GM18505 (cell line): ENCODE data around the gene ENO4.

Experiments
- ATAC-seq: cut with Tn5 transposase; IDR thresholded peaks from one replicate; pipeline ENCODE4 v1.9.1; 2021; ENCODE audit not compliant: unreplicated experiment
- POLR2A ChIP-seq: IDR thresholded peaks from 4 replicates; pipeline ENCODE4 v1.6.1; 2011; ENCODE audit warnings: borderline replicate concordance; ENCODE audit not compliant: insufficient read depth, insufficient read length; ENCODE audit errors: extremely low read depth

Gene ENO4

DNA sequence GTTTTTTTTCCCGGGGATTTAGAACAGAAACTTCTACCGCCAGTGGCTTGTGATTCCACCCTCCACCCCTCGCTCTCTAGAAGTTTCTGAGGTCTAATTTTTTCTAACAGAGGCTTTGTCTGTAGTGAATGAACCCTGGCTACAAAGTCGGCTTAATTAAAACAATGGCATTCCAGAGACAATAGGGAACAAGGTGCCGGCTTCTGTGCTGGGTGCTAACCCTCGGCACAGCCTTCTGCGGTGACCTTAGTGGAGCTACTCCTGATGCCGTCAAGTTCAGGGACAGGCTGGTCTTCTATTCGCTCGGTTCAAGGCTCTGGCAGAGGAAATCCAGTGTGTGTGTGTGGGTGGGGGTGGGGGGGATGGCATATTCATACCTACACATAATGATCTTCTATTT, 32.1 kb upstream of the ENO4 start:
- no peak for TF ChIP-seq POLR2A
- no peak for ATAC-seq

DNA sequence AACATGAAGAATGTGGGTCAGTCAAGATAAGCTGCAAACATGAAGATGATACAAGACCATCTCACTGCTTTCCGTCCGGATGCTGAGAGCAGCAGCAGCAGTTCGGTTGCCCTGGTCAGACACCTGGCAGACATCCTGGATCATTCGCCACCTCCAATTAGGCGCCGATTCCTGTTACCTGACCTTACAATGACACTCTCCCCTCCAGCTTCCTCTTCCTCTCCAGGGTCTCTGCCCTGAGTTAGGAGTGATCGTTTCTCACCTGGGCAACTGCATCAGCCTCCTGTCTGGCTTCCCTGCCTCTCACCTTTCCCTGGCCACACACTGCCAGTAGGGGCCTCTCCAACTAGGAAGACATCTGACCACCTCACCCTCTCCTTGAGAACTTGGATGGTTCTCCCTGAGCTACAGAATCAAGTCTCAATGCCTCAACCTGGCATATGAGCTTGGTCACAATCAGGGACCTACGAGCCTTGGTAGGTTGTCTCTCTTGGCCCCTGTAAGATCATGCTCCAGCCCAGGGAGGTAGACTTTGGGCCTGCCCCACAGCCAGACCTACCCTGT, 31.4 kb upstream of the ENO4 start:
- no peak for ATAC-seq
- TF ChIP-seq POLR2A, result no peak

DNA sequence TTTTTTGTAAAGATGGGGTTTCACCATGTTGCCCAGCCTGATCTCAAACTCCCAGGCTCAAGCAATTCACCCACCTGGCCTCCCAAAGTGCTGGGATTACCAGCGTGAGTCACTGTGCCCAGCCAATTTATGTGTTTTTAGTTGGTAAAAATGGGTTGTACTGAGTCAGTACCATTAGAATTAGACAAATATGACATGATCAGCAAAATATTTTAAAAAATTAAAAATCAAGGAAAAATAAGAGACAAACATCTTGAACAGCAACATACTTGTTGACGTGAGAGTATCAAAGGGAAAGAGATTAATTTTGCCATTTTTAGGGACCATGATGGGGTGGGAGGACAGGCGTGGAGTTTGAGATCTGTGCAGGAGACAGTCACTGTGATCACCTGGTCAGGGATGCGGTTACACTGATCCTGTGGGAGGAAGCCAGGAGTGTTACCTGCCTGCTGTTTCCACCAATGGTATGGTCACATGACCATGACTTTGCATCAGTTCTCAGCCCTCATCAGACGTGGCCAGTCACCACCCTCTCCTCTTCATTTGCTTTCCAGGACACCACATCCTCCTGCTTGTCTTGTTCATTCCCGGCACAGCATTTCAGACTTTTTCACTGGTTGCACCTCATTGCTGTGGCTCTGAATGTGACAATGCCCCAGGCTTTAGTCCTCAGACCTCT, 29.2 kb upstream of the ENO4 start:
- no peak for TF ChIP-seq POLR2A
- no peak for ATAC-seq

DNA sequence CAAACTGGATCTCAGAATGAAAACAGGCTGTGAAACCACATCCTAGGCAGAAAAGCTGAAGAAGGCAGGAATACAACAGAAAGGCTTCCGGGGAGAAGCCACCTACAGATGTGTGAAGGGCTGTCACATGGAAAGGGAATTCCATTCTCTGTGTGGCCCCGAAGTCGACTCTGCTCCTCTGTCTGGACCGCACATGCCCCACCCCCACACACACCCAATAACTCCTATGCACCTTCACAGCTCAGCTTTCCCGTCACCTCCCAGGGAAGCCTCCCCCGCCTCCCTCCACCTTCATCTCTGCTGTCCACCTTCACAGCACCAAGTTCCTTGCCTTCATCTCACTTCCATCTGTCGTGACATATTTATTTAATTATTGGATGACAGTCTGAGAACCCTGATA, 23.4 kb upstream of the ENO4 start:
- ATAC-seq, result no peak
- TF ChIP-seq POLR2A, result no peak

DNA sequence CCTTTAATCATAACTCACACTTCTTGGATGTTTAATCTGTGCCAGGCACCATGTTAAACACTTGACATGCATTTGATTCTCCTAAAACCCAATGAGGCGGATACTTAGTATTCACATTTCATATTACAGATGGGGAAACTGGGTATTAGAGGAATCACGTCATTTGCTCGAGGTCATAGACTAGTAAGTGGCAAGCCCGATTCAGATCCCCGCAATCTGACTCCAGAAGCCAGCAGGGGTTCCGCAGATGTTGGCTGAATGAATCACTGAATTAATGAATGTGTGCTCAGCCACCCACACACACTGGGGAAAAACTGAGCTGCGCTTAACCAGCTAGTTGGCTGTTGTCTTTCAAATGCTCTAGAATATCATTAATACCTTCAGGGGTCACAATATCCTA, 22.5 kb upstream of the ENO4 start:
- no peak for ATAC-seq
- TF ChIP-seq POLR2A, result no peak

DNA sequence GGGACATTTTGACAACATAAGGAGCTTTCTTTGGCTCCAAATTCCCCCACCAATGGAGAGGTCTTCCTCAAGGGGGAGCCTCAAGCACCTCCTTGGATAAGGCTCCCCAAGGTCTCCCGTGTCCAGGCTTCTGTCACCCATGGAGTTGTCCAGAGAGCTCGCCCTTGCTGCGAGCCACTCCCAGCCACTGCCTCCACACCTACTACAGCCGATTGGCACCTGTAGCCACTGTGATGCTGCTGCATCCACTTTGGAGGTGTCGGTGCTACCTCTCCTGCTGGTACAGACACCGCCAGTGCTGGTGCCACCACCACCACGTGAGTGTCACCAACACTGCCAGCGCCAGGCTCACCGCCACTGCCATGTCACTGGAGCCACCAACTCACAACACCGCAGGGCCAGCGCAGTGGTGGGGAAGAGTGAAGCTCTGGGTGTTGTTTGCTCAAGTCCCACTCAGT, 22.1 kb upstream of the ENO4 start:
- no peak for TF ChIP-seq POLR2A
- no peak for ATAC-seq

DNA sequence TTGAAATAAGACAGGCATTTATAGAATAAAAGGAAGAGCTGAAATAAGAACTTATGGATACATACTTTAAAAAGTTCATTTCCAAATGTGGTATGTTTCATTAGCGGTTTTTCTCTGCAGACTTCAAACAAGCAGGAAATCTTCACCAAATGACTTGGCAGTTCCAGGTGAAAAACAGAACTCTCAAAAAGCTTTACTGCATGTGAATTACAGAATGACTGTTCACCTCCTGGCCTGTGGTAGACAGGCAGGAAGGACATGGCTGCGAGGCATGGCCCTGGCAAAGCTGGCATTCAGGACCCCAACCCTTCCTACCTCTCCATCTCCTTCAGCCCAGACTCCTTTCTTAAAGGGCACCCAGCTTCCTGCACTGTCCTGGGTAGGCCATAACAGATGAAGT, 21.2 kb upstream of the ENO4 start:
- ATAC-seq, result no peak
- TF ChIP-seq POLR2A, result no peak

DNA sequence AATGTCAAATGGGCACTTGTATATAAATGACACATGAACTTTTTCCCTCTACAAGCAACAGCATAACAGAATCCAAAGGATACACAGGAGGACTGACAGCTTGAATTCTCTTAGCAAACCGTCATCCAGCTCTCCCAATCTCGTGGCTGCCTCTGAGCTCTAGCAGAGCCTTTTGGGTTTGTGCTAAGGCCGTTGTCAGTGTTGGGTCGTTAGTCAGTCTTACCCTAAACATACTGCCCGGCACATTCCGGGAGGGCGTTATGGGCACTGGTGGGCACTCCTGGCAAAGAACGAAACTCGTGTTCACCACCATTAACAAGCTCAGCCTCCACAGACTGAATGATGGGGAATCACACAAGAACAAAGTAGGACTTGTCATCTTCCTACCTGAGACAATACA, 19.6 kb upstream of the ENO4 start:
- TF ChIP-seq POLR2A, result no peak
- ATAC-seq, result no peak

DNA sequence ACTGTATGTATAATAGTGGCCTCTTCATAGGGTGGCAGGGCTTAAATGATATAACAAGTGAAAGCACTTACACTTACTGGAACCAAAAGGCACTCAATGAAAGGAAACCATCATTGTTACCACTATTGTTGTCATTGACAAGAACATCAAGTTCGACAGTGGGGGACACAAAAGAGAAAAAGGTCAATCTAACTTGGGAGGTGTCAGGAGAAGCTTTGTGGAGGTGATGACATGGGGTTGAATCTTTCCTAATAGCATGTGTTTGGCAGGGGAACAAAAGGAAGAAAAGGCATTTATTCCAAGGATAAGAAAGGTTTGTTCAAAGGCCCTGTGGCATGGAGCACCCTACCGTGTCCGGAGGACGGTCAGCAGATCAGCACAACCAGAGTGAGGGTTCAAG, 18.2 kb upstream of the ENO4 start:
- ATAC-seq, result no peak
- TF ChIP-seq POLR2A, result no peak

DNA sequence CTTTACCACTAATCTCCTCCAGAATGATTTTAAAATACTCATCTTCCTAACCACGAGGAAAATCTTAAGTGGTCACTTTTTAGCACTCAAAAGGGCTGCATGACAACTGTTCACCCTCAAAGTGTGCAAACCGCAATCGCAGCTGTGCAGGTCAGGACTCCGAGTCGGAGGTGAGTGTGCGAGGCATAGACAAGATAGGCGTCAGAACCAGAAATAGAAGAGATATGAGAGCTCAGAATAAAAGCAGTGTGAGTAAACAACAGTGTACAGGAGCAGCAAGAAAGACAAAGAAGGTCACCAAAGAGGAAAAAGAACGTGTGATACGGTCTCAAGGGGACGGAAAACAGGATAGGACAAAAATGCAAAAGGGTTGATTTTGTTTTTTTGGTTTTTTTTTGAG, 17.5 kb upstream of the ENO4 start:
- no peak for ATAC-seq
- no peak for TF ChIP-seq POLR2A

DNA sequence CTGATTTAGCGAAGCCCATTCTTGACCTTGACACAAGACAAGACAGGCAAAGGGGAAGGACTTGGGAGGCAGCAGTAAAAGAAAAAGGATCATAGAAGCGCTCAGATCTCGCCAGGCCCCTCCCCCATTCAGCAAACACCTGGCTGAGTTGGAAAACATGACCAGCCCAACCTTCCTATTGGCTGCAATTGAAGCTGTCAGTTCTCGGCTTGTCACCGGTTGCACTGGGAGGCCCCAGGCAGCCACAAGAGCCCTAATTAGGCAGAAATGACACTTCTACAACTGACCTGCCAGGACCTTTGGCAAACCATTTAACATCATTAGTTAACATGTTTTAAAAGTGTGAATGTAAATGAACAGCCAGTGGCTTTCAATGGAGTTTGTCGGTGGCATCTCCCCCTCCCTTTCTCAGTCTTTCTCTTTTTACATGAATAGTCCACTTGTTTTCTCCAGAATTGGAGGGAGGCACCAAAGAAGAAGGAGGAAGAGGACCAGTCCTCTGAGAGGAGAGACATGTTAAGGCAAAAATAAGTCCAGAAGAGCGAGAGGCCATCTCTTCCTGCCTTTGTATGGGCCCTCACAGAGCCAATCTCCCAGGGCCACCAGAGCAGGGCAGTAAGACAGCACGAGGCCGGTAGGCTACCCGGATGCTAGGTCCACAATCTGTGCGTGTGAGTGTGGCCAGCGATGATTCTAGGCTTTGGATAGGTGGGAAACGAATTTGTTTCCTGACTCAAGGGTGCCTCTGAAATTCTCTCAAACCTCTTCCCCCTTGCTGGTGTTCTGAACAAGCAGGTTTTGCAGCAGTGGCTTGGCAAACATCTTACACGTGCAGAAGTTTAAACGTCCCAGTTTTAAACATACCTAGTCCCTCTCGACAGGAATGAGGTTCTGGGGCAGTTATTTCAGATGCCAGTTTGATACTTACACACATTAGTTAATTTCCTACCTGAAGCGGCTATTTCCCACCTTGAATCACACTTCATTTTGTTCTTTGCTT, 15.0 kb upstream of the ENO4 start:
- ATAC-seq, result no peak
- no peak for TF ChIP-seq POLR2A

DNA sequence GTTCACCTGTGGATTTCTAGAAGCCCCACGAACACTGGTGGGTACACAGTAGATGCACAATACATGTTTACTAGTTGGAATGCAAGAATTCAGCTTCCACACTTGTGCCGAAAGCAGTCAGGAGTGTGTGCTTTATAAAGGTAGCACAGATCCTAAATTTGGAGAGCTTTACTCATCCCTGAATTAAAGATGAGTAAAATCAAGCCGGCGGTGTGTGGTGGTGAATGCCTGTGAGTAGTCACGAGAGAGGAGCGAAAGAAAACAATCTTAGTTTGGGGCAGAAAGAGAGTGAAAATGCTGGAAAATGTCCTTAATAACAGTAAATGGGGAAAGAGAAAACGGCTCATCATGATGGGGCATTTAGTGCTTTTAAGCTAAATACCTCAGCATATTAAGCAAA, 13.6 kb upstream of the ENO4 start:
- ATAC-seq, result no peak
- no peak for TF ChIP-seq POLR2A

DNA sequence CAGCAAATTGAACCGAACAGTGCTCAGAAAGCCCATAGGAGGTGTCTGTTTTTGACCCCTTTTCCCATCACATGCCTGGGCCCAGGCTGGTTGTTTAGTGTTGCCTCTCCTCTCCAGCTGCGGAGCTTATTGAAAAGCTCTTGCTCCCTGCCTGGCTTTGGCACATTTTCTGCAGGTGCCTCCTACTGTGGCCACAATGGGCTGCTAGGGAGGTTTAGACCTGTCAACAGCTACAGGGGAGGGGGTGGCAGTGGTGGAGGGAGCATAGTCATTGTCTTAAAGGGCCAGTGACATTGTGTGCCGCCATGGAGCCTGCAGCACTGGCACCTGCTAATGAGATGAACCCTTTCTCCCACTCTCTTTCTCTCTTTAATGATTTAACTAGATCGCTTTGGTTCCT, 13.2 kb upstream of the ENO4 start:
- no peak for TF ChIP-seq POLR2A
- ATAC-seq, result no peak
